BLaER1 (cell line): Measurements from ENCODE around the gene CD164L2.
A peak's percentile ranks its signal among the peaks of the same experiment; 100 is the strongest.

Experiments
- H3K27ac ChIP-seq: shearing (Covaris generic); formaldehyde crosslinking; 2 replicates; pipeline ENCODE4 v1.8.1; 2022
- H3K27me3 ChIP-seq: shearing (Covaris generic); formaldehyde crosslinking; 2 replicates; pipeline ENCODE4 v1.8.1; 2022
- H3K36me3 ChIP-seq: shearing (Covaris generic); formaldehyde crosslinking; 2 replicates; pipeline ENCODE4 v1.8.1; 2022
- H3K4me1 ChIP-seq: shearing (Covaris generic); formaldehyde crosslinking; 2 replicates; pipeline ENCODE4 v1.8.1; 2022
- H3K4me2 ChIP-seq: shearing (Covaris generic); formaldehyde crosslinking; 2 replicates; pipeline ENCODE4 v1.8.1; 2022
- H3K4me3 ChIP-seq: shearing (Covaris generic); formaldehyde crosslinking; 2 replicates; pipeline ENCODE4 v1.8.1; 2022
- H3K9ac ChIP-seq: shearing (Covaris generic); formaldehyde crosslinking; 2 replicates; pipeline ENCODE4 v1.8.1; 2022
- H3K9me3 ChIP-seq: shearing (Covaris generic); formaldehyde crosslinking; 2 replicates; pipeline ENCODE4 v1.8.1; 2022
- H4K20me1 ChIP-seq: shearing (Covaris generic); formaldehyde crosslinking; 2 replicates; pipeline ENCODE4 v1.8.1; 2022
- Cebpa-rat ChIP-seq: shearing (Covaris generic); IDR thresholded peaks from 2 replicates; pipeline ENCODE4 v1.8.1; 2022

The CD164L2 gene

DNA sequence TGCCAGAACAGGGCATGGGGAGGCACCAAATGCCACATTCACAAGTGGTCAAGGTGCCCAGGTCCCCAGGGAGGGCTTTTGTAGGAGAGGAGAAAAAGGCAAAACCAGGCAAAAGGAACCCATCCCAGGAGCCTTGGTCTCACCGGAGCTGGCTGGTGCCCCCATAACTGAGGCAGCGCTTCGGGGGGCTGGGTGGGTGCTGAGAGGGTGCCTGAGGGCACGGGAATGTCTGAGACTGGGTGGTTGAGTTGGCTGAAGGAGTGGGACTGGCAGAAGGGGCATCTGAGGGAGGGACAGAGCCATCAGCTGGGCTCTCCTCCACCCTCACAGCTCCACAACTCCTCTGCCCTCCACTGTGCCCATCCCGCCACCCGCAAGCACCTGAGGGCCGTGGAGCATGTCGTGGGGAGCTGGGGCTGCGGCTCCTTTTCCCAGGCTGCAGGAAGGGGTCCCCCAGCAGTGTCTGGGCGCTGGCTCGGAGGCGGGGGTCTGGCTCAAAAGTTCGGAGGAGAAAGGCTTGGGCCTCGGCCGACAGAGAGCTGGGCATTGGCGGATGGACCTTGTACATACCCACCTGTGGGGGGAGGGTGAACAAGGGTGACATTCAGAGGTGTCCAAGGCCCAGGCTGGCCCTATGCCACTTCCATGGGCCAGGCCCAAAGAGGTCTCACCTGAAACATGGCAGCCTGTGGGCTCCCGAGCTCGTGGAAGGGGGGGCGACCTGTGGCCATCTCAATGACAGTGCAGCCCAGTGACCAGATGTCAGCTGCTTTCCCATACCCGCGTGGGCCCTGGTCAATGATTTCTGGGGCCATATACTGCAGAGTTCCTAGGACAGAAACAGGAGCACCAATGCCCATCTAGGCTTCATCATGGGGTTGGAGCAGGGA lies 24.9 kb downstream of the CD164L2 start:
- H3K36me3 ChIP-seq: peaks cover 12% of the 10 kb centered on the region
- no peak for TF ChIP-seq Cebpa-rat
- no peak overlapping the region for H3K27ac ChIP-seq
- H3K27me3 ChIP-seq: peaks cover 10% of the 10 kb centered on the region; the same call in 1 of the 2 replicates
- peak overlapping the region; percentile 94 for H3K4me2 ChIP-seq
- no peak overlapping the region for H3K9ac ChIP-seq
- no peak overlapping the region for H3K4me3 ChIP-seq
- H4K20me1 ChIP-seq: no peaks in the 10 kb centered on the region
- H3K4me1 ChIP-seq: peaks cover 50% of the 10 kb centered on the region
- no peaks in the 10 kb centered on the region for H3K9me3 ChIP-seq

DNA sequence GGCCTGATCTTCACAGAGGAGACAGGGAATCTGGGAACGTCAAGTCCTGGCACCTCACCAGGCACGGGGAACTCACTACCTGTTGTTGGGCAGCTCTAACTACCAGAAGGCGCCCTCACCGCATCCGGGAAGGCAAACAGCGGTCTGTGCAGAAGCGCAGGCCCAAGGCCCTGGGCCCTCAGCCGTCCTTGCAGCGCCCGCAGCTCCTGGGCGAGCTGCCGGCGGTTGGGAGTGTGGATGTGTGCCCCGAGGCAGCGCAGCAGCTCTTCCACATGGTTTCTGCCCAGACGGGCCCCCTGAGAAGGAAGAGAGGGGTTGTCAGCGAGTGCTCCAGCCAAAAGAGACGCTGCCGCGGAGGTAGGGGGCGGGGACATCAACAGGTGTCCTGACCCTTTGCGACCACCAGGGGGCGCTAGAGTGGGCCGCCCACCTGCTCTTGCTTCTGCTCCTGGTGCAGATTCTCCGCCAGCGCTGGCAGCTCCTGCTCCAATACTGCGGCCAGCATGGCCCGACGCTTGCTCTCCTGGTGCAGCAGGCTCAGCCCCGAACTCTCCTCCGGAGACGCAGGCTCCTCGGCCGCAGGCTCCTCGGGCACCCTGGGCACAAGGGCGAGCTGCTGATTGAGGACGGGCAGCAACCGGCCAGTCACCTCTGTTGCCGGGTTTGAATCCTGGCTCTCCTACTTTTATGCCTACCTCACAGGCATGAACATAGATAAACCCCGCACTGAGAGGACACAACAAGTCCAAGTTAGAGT lies 25.7 kb downstream of the CD164L2 start:
- Histone ChIP-seq H3K4me3 (peak overlapping the region; percentile 57), H3K27me3 (peaks cover 10% of the 10 kb centered on the region; the same call in 1 of the 2 replicates), H3K9me3 (no peaks in the 10 kb centered on the region), H3K4me2 (peak overlapping the region; percentile 94), H4K20me1 (no peaks in the 10 kb centered on the region), H3K4me1 (peaks cover 49% of the 10 kb centered on the region), H3K27ac (peak overlapping the region; percentile 42; the same call in 1 of the 2 replicates), H3K36me3 (peaks cover 18% of the 10 kb centered on the region), H3K9ac (peak overlapping the region; percentile 50; the same call in 1 of the 2 replicates)
- no peak for TF ChIP-seq Cebpa-rat

DNA sequence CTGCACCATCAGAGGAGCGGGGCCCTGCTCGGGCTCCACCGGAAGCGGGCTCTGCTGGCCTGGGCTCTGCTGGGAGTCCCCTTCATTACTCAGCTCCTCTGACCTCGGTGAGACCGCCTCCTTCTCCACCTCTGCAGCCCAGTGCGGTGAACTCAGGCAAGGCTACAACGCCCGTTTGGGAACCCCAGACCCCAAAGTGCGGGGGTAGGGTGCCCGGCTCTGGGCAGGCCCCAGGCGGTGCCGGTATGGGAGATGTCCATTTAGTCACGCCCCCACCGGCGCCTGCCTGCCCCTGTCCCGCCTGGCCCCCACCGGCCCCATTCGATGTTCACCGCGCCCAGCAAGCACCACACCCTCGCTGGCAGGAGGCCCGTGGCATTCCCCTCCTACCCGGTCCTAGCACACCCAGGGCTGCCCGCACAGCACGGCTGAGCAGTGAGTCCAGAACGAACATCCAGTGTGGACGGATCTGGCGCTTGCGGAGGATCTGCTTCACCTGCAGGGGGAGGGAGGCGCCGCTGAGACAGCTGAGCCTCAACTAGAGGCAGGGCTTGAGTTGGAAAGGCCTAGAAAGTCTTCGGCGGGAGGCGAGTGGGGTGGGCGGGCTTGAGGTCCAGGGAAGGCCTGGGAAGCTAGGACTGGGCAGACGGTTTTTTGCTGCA lies 26.4 kb downstream of the CD164L2 start:
- Histone ChIP-seq H3K27ac (peak overlapping the region; percentile 42; the same call in 1 of the 2 replicates), H4K20me1 (no peaks in the 10 kb centered on the region), H3K4me1 (peaks cover 49% of the 10 kb centered on the region), H3K27me3 (peaks cover 10% of the 10 kb centered on the region; the same call in 1 of the 2 replicates), H3K4me3 (peak overlapping the region; percentile 57), H3K9ac (peak overlapping the region; percentile 50; the same call in 1 of the 2 replicates), H3K9me3 (no peaks in the 10 kb centered on the region), H3K4me2 (peak overlapping the region; percentile 94), H3K36me3 (peaks cover 20% of the 10 kb centered on the region)
- no peak for TF ChIP-seq Cebpa-rat

DNA sequence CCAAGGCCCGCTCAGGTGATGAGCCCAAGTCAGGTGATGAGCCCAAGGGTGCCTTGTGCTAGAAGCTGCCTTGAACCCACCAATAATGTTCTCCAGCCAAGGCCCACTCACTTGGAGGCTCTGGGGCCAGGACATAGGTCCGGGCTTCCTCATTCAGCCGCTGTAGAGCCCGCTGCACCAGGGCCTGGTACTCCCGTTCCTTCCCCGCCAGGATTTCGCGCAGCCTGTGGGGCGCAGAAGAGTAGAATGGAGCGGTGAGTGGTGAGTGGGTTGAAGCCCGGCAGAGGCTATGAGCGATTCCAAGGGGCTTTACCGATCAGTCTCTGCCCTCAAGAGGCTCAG lies 26.9 kb downstream of the CD164L2 start:
- no peak overlapping the region for H3K9ac ChIP-seq
- H3K27me3 ChIP-seq: peaks cover 10% of the 10 kb centered on the region; the same call in 1 of the 2 replicates
- peak overlapping the region; percentile 94 for H3K4me2 ChIP-seq
- H3K9me3 ChIP-seq: no peaks in the 10 kb centered on the region
- no peaks in the 10 kb centered on the region for H4K20me1 ChIP-seq
- H3K4me3 ChIP-seq: 0 out of 2 replicates have a peak overlapping the region, but pooled peaks have one; percentile 57
- H3K27ac ChIP-seq: no peak overlapping the region
- H3K36me3 ChIP-seq: peaks cover 25% of the 10 kb centered on the region
- peaks cover 46% of the 10 kb centered on the region for H3K4me1 ChIP-seq
- no peak for TF ChIP-seq Cebpa-rat

DNA sequence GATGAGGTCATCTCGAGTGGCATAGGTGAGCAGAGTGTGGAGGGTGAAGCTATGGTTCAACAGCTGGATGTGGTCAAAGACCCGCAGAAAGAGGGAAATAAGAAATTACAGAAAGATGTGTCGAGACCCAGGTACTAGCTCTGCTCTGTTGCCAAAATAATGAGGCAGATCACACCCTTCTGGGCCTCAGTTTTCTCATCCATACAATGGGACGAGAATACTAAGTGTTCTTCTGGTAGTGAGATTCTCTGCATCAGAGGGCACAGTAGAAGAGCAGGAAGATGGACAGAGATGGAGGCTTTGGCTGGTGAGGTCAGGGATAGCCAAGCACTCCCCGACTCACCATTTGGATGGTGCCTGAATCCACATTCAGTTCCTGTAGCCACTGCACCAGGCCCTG lies 27.4 kb downstream of the CD164L2 start:
- TF ChIP-seq Cebpa-rat: no peak

DNA sequence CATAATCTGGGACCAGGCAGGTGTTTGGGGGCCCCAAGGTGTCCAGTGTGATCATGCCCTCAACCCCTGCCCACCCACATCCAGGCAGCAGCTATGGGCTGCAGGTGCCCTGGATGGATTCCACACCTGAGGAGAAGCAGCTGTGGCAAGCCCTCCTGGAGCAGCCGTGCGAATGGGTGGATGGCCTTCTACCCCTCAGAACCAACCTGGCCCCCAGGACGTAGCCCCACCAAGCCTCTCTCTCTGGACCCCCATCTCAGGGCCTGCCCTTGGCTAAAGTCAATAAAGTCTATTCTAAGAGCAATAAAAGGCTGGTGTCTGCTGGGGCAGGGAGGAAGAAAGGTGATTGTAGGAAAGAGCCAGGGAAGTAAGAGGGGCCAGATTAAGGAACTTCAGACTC lies 29.5 kb downstream of the CD164L2 start:
- H3K36me3 ChIP-seq: peaks cover 50% of the 10 kb centered on the region

More for the DNA sequence above, 27.4 kb downstream of the CD164L2 start:
- peaks cover 41% of the 10 kb centered on the region for H3K4me1 ChIP-seq
- H3K4me2 ChIP-seq: no peak overlapping the region
- H4K20me1 ChIP-seq: no peaks in the 10 kb centered on the region
- H3K9me3 ChIP-seq: no peaks in the 10 kb centered on the region
- no peak overlapping the region for H3K9ac ChIP-seq
- H3K27ac ChIP-seq: no peak overlapping the region
- H3K27me3 ChIP-seq: peaks cover 10% of the 10 kb centered on the region; the same call in 1 of the 2 replicates
- peaks cover 30% of the 10 kb centered on the region for H3K36me3 ChIP-seq
- no peak overlapping the region for H3K4me3 ChIP-seq

DNA sequence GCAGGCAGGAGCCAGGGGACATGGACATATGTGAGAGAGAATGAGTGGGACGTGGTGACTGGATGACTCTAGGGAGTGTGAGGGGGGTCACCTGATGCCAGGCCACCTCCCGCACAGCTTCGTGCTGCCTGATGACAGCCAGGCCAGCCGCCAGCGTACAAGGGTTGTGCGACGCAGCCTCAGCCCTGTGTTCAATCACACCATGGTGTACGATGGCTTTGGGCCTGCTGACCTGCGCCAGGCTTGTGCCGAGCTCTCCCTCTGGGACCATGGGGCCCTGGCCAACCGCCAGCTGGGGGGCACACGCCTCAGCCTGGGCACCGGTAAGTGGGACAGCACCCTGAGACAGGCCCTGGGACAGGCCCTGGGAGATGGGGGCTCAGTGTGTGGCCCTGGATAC lies 30.0 kb downstream of the CD164L2 start:
- no peak overlapping the region for H3K27ac ChIP-seq
- no peak for TF ChIP-seq Cebpa-rat

More for the DNA sequence above, 29.5 kb downstream of the CD164L2 start:
- Histone ChIP-seq H3K4me1 (peaks cover 36% of the 10 kb centered on the region), H4K20me1 (no peaks in the 10 kb centered on the region), H3K27ac (no peak overlapping the region), H3K9me3 (no peaks in the 10 kb centered on the region), H3K4me3 (no peak overlapping the region), H3K4me2 (no peak overlapping the region), H3K27me3 (no peaks in the 10 kb centered on the region), H3K9ac (peak overlapping the region; percentile 15; the same call in 1 of the 2 replicates)
- no peak for TF ChIP-seq Cebpa-rat

DNA sequence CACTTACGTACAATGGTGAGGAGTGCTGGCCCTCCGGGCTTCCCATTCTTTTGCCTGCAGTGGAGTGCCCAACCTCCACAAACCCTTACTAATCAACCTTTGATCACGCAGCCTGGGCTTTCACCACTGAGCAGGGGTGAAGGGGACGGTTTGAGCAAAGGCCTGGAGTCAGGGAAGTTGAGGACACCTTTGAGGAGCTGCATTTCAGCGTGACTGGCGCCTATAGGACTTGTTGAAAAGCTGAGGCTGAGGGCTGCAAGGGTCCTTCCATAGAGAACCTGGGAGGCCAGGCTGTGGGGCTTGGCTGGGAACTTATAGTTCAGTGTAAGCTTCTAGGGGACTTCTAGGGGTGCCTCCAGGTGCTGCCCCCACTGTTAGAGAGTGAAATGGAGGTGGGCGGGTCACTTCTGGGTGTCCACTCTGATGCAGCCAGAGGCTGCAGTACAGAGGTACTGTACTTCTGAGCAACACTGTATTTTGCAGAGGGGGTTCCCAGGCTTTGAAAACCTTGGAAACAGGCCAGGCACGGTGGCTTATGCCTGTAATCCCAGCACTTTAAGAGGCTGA lies 31.5 kb downstream of the CD164L2 start:
- H3K36me3 ChIP-seq: peaks cover 67% of the 10 kb centered on the region
- H3K4me1 ChIP-seq: peaks cover 21% of the 10 kb centered on the region
- no peaks in the 10 kb centered on the region for H4K20me1 ChIP-seq
- H3K9ac ChIP-seq: no peak overlapping the region
- no peak overlapping the region for H3K4me2 ChIP-seq
- H3K27ac ChIP-seq: no peak overlapping the region
- no peaks in the 10 kb centered on the region for H3K27me3 ChIP-seq
- H3K4me3 ChIP-seq: no peak overlapping the region
- no peak for TF ChIP-seq Cebpa-rat
- H3K9me3 ChIP-seq: no peaks in the 10 kb centered on the region

More for the DNA sequence above, 30.0 kb downstream of the CD164L2 start:
- H3K36me3 ChIP-seq: peaks cover 52% of the 10 kb centered on the region
- H3K4me1 ChIP-seq: peaks cover 36% of the 10 kb centered on the region
- H3K27me3 ChIP-seq: no peaks in the 10 kb centered on the region
- H4K20me1 ChIP-seq: no peaks in the 10 kb centered on the region
- no peak overlapping the region for H3K4me2 ChIP-seq
- H3K9ac ChIP-seq: 0 out of 2 replicates have a peak overlapping the region, but pooled peaks have one; percentile 15
- no peaks in the 10 kb centered on the region for H3K9me3 ChIP-seq
- no peak overlapping the region for H3K4me3 ChIP-seq
